ENCODE measurements around the gene FRRS1. TPM values are rescaled to one million over a fixed set of nuclear protein-coding genes. Genes with fewer than 3 reads are reported as not detected.

Gene FRRS1
- total RNA-seq, 1 experiment from 2014 or later: 11.1 TPM

- H3K27me3 Mint-ChIP-seq (ENCODE audit: insufficient read depth, unreplicated experiment): no peaks in the 10 kb centered on the region
- no peak overlapping the region for H3K4me3 ChIP-seq (ENCODE audit: low read depth, low read length)
- H3K27ac Mint-ChIP-seq (ENCODE audit: unreplicated experiment): no peak overlapping the region
- H3K4me3 Mint-ChIP-seq (ENCODE audit: unreplicated experiment): no peak overlapping the region
- no peaks in the 10 kb centered on the region for H3K36me3 ChIP-seq (ENCODE audit: control insufficient read depth, insufficient read depth, low read length)
- BruUV-seq (replicated peaks): no TSS peak
- H3K4me1 ChIP-seq: peaks cover 16% of the 10 kb centered on the region
- peak; percentile 42 to 49 for DNase-seq
- no peaks in the 10 kb centered on the region for H3K9me3 Mint-ChIP-seq (ENCODE audit: unreplicated experiment)
- peaks cover 8% of the 10 kb centered on the region for H3K4me1 Mint-ChIP-seq (ENCODE audit: low read depth, unreplicated experiment)
- ChIA-PET CTCF (no interaction called here), POLR2A (no interaction called here)
- H3K9me3 ChIP-seq: no peaks in the 10 kb centered on the region
- no peaks in the 10 kb centered on the region for H3K27me3 ChIP-seq (replicated peaks; ENCODE audit: control insufficient read depth, insufficient read depth, low read length)
- TF ChIP-seq CTCF (IDR thresholded peaks at IDR 0.05; ENCODE audit: insufficient read depth in 1 of 2, low read depth in 1 of 2, low read length in 1 of 2, severe bottlenecking in 1 of 2, unreplicated experiment in 1 of 2): no peak
- H3K36me3 Mint-ChIP-seq (ENCODE audit: insufficient read depth, unreplicated experiment): peaks cover 2% of the 10 kb centered on the region
- intact Hi-C loops (cut with micrococcal nuclease; ENCODE audit: unreplicated experiment): no loop called here
These were observed 5.1 kb upstream of the FRRS1 start for GRCh38 chr1:99771513-99771918.

- Mint-ChIP-seq H3K27me3 (ENCODE audit: insufficient read depth, unreplicated experiment) (no peaks in the 10 kb centered on the region), H3K9me3 (ENCODE audit: unreplicated experiment) (no peaks in the 10 kb centered on the region), H3K4me1 (ENCODE audit: low read depth, unreplicated experiment) (no peaks in the 10 kb centered on the region), H3K36me3 (ENCODE audit: insufficient read depth, unreplicated experiment) (peaks cover 6% of the 10 kb centered on the region), H3K4me3 (ENCODE audit: unreplicated experiment) (no peak overlapping the region), H3K27ac (ENCODE audit: unreplicated experiment) (no peak overlapping the region)
- intact Hi-C loops (cut with micrococcal nuclease; ENCODE audit: unreplicated experiment): no loop called here
- H3K36me3 ChIP-seq (ENCODE audit: control insufficient read depth, insufficient read depth, low read length): no peaks in the 10 kb centered on the region
- no peaks in the 10 kb centered on the region for H3K27me3 ChIP-seq (replicated peaks; ENCODE audit: control insufficient read depth, insufficient read depth, low read length)
- TF ChIP-seq CTCF (IDR thresholded peaks at IDR 0.05; ENCODE audit: insufficient read depth in 1 of 2, low read depth in 1 of 2, low read length in 1 of 2, severe bottlenecking in 1 of 2, unreplicated experiment in 1 of 2): no peak
- H3K4me1 ChIP-seq: peaks cover 16% of the 10 kb centered on the region
- POLR2A ChIA-PET: no interaction called here
- DNase-seq: no peak
- CTCF ChIA-PET: no interaction called here
- H3K4me3 ChIP-seq (ENCODE audit: low read depth, low read length): no peak overlapping the region
- H3K9me3 ChIP-seq: no peaks in the 10 kb centered on the region
- no TSS peak for BruUV-seq (replicated peaks)
These were observed 2.2 kb upstream of the FRRS1 start for GRCh38 chr1:99768524-99769245.

- H3K4me1 ChIP-seq: peaks cover 16% of the 10 kb centered on the region
- no peak overlapping the region for H3K4me3 ChIP-seq (ENCODE audit: low read depth, low read length)
- no peaks in the 10 kb centered on the region for H3K27me3 ChIP-seq (replicated peaks; ENCODE audit: control insufficient read depth, insufficient read depth, low read length)
- H3K9me3 Mint-ChIP-seq (ENCODE audit: unreplicated experiment): no peaks in the 10 kb centered on the region
- H3K4me1 Mint-ChIP-seq (ENCODE audit: low read depth, unreplicated experiment): no peaks in the 10 kb centered on the region
- no peak overlapping the region for H3K27ac Mint-ChIP-seq (ENCODE audit: unreplicated experiment)
- no peaks in the 10 kb centered on the region for H3K36me3 ChIP-seq (ENCODE audit: control insufficient read depth, insufficient read depth, low read length)
- H3K9me3 ChIP-seq: no peaks in the 10 kb centered on the region
- intact Hi-C loops (cut with micrococcal nuclease; ENCODE audit: unreplicated experiment): no loop called here
- no TSS peak for BruUV-seq (replicated peaks)
- peaks cover 6% of the 10 kb centered on the region for H3K36me3 Mint-ChIP-seq (ENCODE audit: insufficient read depth, unreplicated experiment)
- ChIA-PET POLR2A (no interaction called here), CTCF (no interaction called here)
- DNase-seq: no peak
- TF ChIP-seq CTCF (IDR thresholded peaks at IDR 0.05; ENCODE audit: insufficient read depth in 1 of 2, low read depth in 1 of 2, low read length in 1 of 2, severe bottlenecking in 1 of 2, unreplicated experiment in 1 of 2): no peak
- no peak overlapping the region for H3K4me3 Mint-ChIP-seq (ENCODE audit: unreplicated experiment)
- H3K27me3 Mint-ChIP-seq (ENCODE audit: insufficient read depth, unreplicated experiment): no peaks in the 10 kb centered on the region
These were observed 1.7 kb upstream of the FRRS1 start for GRCh38 chr1:99768104-99768503.

Data from Caco-2 (cell line).